GM18505 (cell line): Measurements from ENCODE around the gene SRP68.

Source experiments
- ATAC-seq: cut with Tn5 transposase; IDR thresholded peaks from one replicate; pipeline ENCODE4 v1.9.1; 2021; ENCODE audit not compliant: unreplicated experiment
- POLR2A ChIP-seq: IDR thresholded peaks from 4 replicates; pipeline ENCODE4 v1.6.1; 2011; ENCODE audit warnings: borderline replicate concordance; ENCODE audit not compliant: insufficient read depth, insufficient read length; ENCODE audit errors: extremely low read depth

SRP68 gene

GRCh38 chr17:76018801-76019200 is 53.5 kb downstream of the SRP68 start:
- no peak for ATAC-seq
- no peak for TF ChIP-seq POLR2A

GRCh38 chr17:76018340-76018680 is 54.0 kb downstream of the SRP68 start:
- no peak for ATAC-seq

GRCh38 chr17:76017481-76018339 is 54.6 kb downstream of the SRP68 start:
- no peak for ATAC-seq
- no peak for TF ChIP-seq POLR2A

More at GRCh38 chr17:76018340-76018680, 54.0 kb downstream of the SRP68 start:
- TF ChIP-seq POLR2A: no peak

- no peak for ATAC-seq
- TF ChIP-seq POLR2A: no peak
Observed at GRCh38 chr17:76014925-76015261, 57.4 kb downstream of the SRP68 start.

- no peak for TF ChIP-seq POLR2A
- ATAC-seq: no peak
Observed at GRCh38 chr17:76014100-76014924, 58.0 kb downstream of the SRP68 start.

- no peak for ATAC-seq
- TF ChIP-seq POLR2A: no peak
Observed at GRCh38 chr17:76013377-76013932, 58.9 kb downstream of the SRP68 start.

- no peak for TF ChIP-seq POLR2A
- ATAC-seq: no peak
Observed at GRCh38 chr17:76011951-76012350, 60.4 kb downstream of the SRP68 start.

- no peak for ATAC-seq
- TF ChIP-seq POLR2A: no peak
Observed at GRCh38 chr17:76009969-76010661, 62.2 kb downstream of the SRP68 start.

GRCh38 chr17:76009447-76009846 is 62.9 kb downstream of the SRP68 start:
- ATAC-seq: no peak

GRCh38 chr17:76008630-76009425 is 63.5 kb downstream of the SRP68 start:
- TF ChIP-seq POLR2A: no peak
- ATAC-seq: no peak

More at GRCh38 chr17:76009447-76009846, 62.9 kb downstream of the SRP68 start:
- TF ChIP-seq POLR2A: no peak

- no peak for TF ChIP-seq POLR2A
- no peak for ATAC-seq
Observed at GRCh38 chr17:76008208-76008607, 64.1 kb downstream of the SRP68 start.

- no peak for TF ChIP-seq POLR2A
- ATAC-seq: no peak
Observed at GRCh38 chr17:76007850-76008165, 64.5 kb downstream of the SRP68 start.

GRCh38 chr17:76007131-76007849 is 65.0 kb downstream of the SRP68 start:
- ATAC-seq: no peak

More at GRCh38 chr17:76007131-76007849, 65.0 kb downstream of the SRP68 start:
- no peak for TF ChIP-seq POLR2A
